H1 (cell line): ENCODE data around the gene C8B. TPM values are rescaled to one million over a fixed set of nuclear protein-coding genes. Genes with fewer than 3 reads are reported as not detected.

Source experiments
- CTCF ChIA-PET: fragments of 300-600 bp; sonication (Branson Sonifier 250); formaldehyde crosslinking; loops from one replicate; lab custom pipeline; 2021; ENCODE audit not compliant: partially characterized antibody; lab: Charles Lee
- POLR2A ChIA-PET: fragments of 300-600 bp; sonication (Branson Sonifier 250); formaldehyde crosslinking; loops from one replicate; lab custom pipeline; 2021; ENCODE audit warnings: inconsistent platforms; ENCODE audit not compliant: partially characterized antibody; lab: Charles Lee
- DNase-seq, 2 experiments: peaks; one replicate each; pipeline versions ENCODE4 v3.0.0 to v3.0.0-alpha.2; 2010 to 2022; ENCODE audit warnings: low spot score in 2 of 2, low read depth in 1 of 2, mixed read lengths in 1 of 2
- FAIRE-seq: peaks from 2 replicates; lab custom pipeline; 2011; peaks lifted over from hg19 to GRCh38; lab: Jason Lieb, UNC
- H2AFZ ChIP-seq: 2 replicates; pipeline ENCODE4 v1.8.1; 2012; ENCODE audit warnings: low read length, inconsistent platforms
- H2AK5ac ChIP-seq: 2 replicates; pipeline ENCODE4 v1.6.1; 2013; ENCODE audit warnings: low read depth, low read length
- H2BK120ac ChIP-seq: replicated peaks from 2 replicates; pipeline ENCODE3; 2013; ENCODE audit warnings: low read depth, low read length, inconsistent platforms
- H2BK12ac ChIP-seq: 2 replicates; pipeline ENCODE4 v1.6.1; 2013; ENCODE audit warnings: low read depth, low read length
- H2BK15ac ChIP-seq: 2 replicates; pipeline ENCODE4 v1.6.1; 2013; ENCODE audit warnings: low read length
- H2BK20ac ChIP-seq: 2 replicates; pipeline ENCODE4 v1.6.1; 2013; ENCODE audit warnings: low read length
- H2BK5ac ChIP-seq: 2 replicates; pipeline ENCODE4 v1.6.1; 2013; ENCODE audit warnings: low read depth, low read length
- H3K14ac ChIP-seq: 2 replicates; pipeline ENCODE4 v1.6.1; 2013; ENCODE audit warnings: inconsistent platforms; ENCODE audit not compliant: insufficient read length
- H3K18ac ChIP-seq: 2 replicates; pipeline ENCODE4 v1.6.1; 2013; ENCODE audit warnings: low read length; ENCODE audit errors: extremely low read depth
- H3K23ac ChIP-seq: 2 replicates; pipeline ENCODE4 v1.6.1; 2013; ENCODE audit warnings: inconsistent platforms; ENCODE audit not compliant: insufficient read length
- H3K23me2 ChIP-seq: 2 replicates; pipeline ENCODE4 v1.6.1; 2013; ENCODE audit warnings: low read depth, low read length
- H3K27ac ChIP-seq: 2 replicates; pipeline ENCODE4 v1.6.1; 2011; ENCODE audit warnings: low read depth, low read length, inconsistent platforms
- H3K27me3 ChIP-seq, 4 experiments: replicated peaks in 1 of 4; 1 replicate in 1 of 4; 2 replicates in 3 of 4; pipeline versions ENCODE4 v1.6.1 to v1.8.1; 2011 to 2013; ENCODE audit warnings: low read length in 3 of 4, mild to moderate bottlenecking in 3 of 4, inconsistent platforms in 2 of 4, mixed read lengths in 2 of 4, moderate library complexity in 1 of 4; ENCODE audit not compliant: control insufficient read depth in 3 of 4, insufficient read depth in 3 of 4; ENCODE audit errors: extremely low read depth in 1 of 4
- H3K36me3 ChIP-seq, 4 experiments: 2 replicates each; pipeline versions ENCODE4 v1.6.1 to v1.8.1; 2011 to 2013; ENCODE audit warnings: mild to moderate bottlenecking in 4 of 4, low read length in 3 of 4, moderate library complexity in 2 of 4, control low read depth in 1 of 4, inconsistent platforms in 1 of 4; ENCODE audit not compliant: insufficient read depth in 4 of 4, control insufficient read depth in 2 of 4
- H3K4ac ChIP-seq: replicated peaks from 2 replicates; pipeline ENCODE3; 2013; ENCODE audit warnings: low read length, low read depth, mixed read lengths, inconsistent platforms; ENCODE audit not compliant: insufficient read length
- H3K4me1 ChIP-seq, 4 experiments: replicated peaks in 1 of 4; 1 replicate in 1 of 4; 2 replicates in 3 of 4; pipeline versions ENCODE4 v1.6.1 to v1.8.1; 2011 to 2013; ENCODE audit warnings: low read length in 3 of 4, inconsistent platforms in 2 of 4, mixed read lengths in 1 of 4; ENCODE audit not compliant: insufficient read depth in 4 of 4, control insufficient read depth in 3 of 4
- H3K4me2 ChIP-seq, 2 experiments: 2 replicates each; pipeline versions ENCODE4 v1.6.1 to v1.8.1; 2011 to 2013; ENCODE audit warnings: low read depth in 2 of 2, low read length in 2 of 2, control low read depth in 1 of 2, inconsistent platforms in 1 of 2, mild to moderate bottlenecking in 1 of 2; ENCODE audit not compliant: insufficient read depth in 1 of 2
- H3K4me3 ChIP-seq, 4 experiments: fragments of 200-600, 300-600 bp in 1 of 4; sonication (generic), shearing (Covaris generic), sonication (Bioruptor Twin) in 1 of 4; 2 replicates each; pipeline versions ENCODE4 v1.5.1 to v1.8.1; 2011 to 2016; ENCODE audit warnings: low read length in 4 of 4, low read depth in 3 of 4, control low read depth in 2 of 4, inconsistent platforms in 2 of 4, mild to moderate bottlenecking in 2 of 4, mixed read lengths in 1 of 4, moderate library complexity in 1 of 4; ENCODE audit not compliant: insufficient read depth in 2 of 4; ENCODE audit errors: extremely low read depth in 1 of 4
- H3K56ac ChIP-seq: replicated peaks from 2 replicates; pipeline ENCODE3; 2013; ENCODE audit warnings: low read depth, mild to moderate bottlenecking, mixed read lengths, low read length, inconsistent platforms; ENCODE audit not compliant: insufficient read length
- H3K79me1 ChIP-seq: 2 replicates; pipeline ENCODE4 v1.6.1; 2013; ENCODE audit warnings: low read depth, low read length, control low read depth
- H3K79me2 ChIP-seq, 2 experiments: 2 replicates each; pipeline versions ENCODE4 v1.6.1 to v1.8.1; 2012 to 2013; ENCODE audit warnings: low read length in 2 of 2, mild to moderate bottlenecking in 2 of 2, inconsistent platforms in 1 of 2; ENCODE audit not compliant: insufficient read depth in 2 of 2, control insufficient read depth in 1 of 2
- H3K9ac ChIP-seq, 4 experiments: replicated peaks in 1 of 4; 1 replicate in 1 of 4; 2 replicates in 3 of 4; pipeline versions ENCODE4 v1.6.1 to v1.8.1; 2011 to 2013; ENCODE audit warnings: low read depth in 3 of 4, low read length in 3 of 4, control low read depth in 2 of 4, mild to moderate bottlenecking in 2 of 4, moderate library complexity in 2 of 4, inconsistent platforms in 1 of 4; ENCODE audit errors: extremely low read depth in 1 of 4
- H3K9me3 ChIP-seq, 2 experiments: 2 replicates each; pipeline versions ENCODE4 v1.6.1 to v1.8.1; 2012 to 2013; ENCODE audit warnings: mild to moderate bottlenecking in 2 of 2, moderate library complexity in 2 of 2, control low read depth in 1 of 2, inconsistent platforms in 1 of 2, low read depth in 1 of 2, low read length in 1 of 2, mixed read lengths in 1 of 2; ENCODE audit not compliant: insufficient read depth in 2 of 2
- H4K20me1 ChIP-seq, 2 experiments: replicated peaks in 1 of 2; 2 replicates each; pipeline versions ENCODE3 to v1.8.1; 2011 to 2013; ENCODE audit warnings: inconsistent platforms in 2 of 2, low read length in 2 of 2, mild to moderate bottlenecking in 1 of 2; ENCODE audit not compliant: insufficient read depth in 2 of 2, control insufficient read depth in 1 of 2
- H4K5ac ChIP-seq: 2 replicates; pipeline ENCODE4 v1.6.1; 2013; ENCODE audit warnings: low read length, low read depth, mixed read lengths, inconsistent platforms; ENCODE audit not compliant: insufficient read length
- H4K8ac ChIP-seq: 2 replicates; pipeline ENCODE4 v1.8.0; 2013; ENCODE audit warnings: mild to moderate bottlenecking, moderate library complexity, low read length, inconsistent platforms; ENCODE audit not compliant: insufficient read depth; ENCODE audit errors: extremely low read depth
- H4K91ac ChIP-seq: replicated peaks from 2 replicates; pipeline ENCODE3; 2013; ENCODE audit warnings: low read length, mixed read lengths, inconsistent platforms; ENCODE audit not compliant: insufficient read length
- BRCA1 ChIP-seq: IDR thresholded peaks from 2 replicates; pipeline ENCODE4 v1.6.1; 2012; ENCODE audit warnings: low read depth, low read length, improper control_type of control experiment
- CTCF ChIP-seq, 3 experiments: IDR thresholded peaks; 1 replicate in 2 of 3; 2 replicates in 1 of 3; pipeline versions ENCODE4 v1.5.1 to v1.6.1; 2011; ENCODE audit warnings: low read length in 3 of 3, mild to moderate bottlenecking in 3 of 3, inconsistent platforms in 2 of 3, low read depth in 1 of 3, moderate library complexity in 1 of 3; ENCODE audit not compliant: insufficient read depth in 1 of 3; ENCODE audit errors: control extremely low read depth in 1 of 3
- EP300 ChIP-seq, 2 experiments: IDR thresholded peaks; 1 replicate in 1 of 2; 2 replicates in 1 of 2; pipeline ENCODE4 v1.6.1; 2011 to 2012; ENCODE audit warnings: low read depth in 2 of 2, low read length in 2 of 2, mild to moderate bottlenecking in 2 of 2, borderline replicate concordance in 1 of 2, inconsistent platforms in 1 of 2, moderate library complexity in 1 of 2
- RAD21 ChIP-seq, 2 experiments: IDR thresholded peaks in 1 of 2; conservative IDR thresholded peaks in 1 of 2; 2 replicates each; pipeline ENCODE4 v1.6.1; 2011; ENCODE audit warnings: low read depth in 2 of 2, low read length in 2 of 2, improper control_type of control experiment in 1 of 2, inconsistent platforms in 1 of 2, mild to moderate bottlenecking in 1 of 2, moderate library complexity in 1 of 2
- RBBP5 ChIP-seq: IDR thresholded peaks from 2 replicates; pipeline ENCODE4 v1.7.1; 2012; ENCODE audit warnings: low read depth, mild to moderate bottlenecking, inconsistent platforms, low read length, moderate library complexity, borderline replicate concordance
- RFX5 ChIP-seq: IDR thresholded peaks from 2 replicates; pipeline ENCODE4 v1.6.1; 2011; ENCODE audit warnings: low read depth, low read length, improper control_type of control experiment, borderline replicate concordance
- TCF12 ChIP-seq: IDR thresholded peaks from 2 replicates; pipeline ENCODE4 v1.6.1; 2011; ENCODE audit warnings: low read depth, mild to moderate bottlenecking, low read length
- WGBS, 2 experiments: shearing (Covaris generic) in 1 of 2; methylation state at CpG; one replicate each; pipeline versions ENCODE4 v1.1.6 to v1.1.7; 2013 to 2015; ENCODE audit warnings: low lambda C conversion rate in 2 of 2, mixed read lengths in 2 of 2, inconsistent platforms in 1 of 2, low coverage in 1 of 2, missing lambda C conversion rate in 1 of 2; ENCODE audit not compliant: insufficient replicate concordance in 2 of 2, insufficient coverage in 1 of 2, insufficient read length in 1 of 2; ENCODE audit errors: extremely low coverage in 1 of 2, missing lambda C conversion rate in 1 of 2; 5-methylcytosine and 5-hydroxymethylcytosine counted together
- polyA plus RNA-seq, 7 experiments: library from polyadenylated mRNA; depleted of rRNA in 3 of 7; stranded (reverse) in 5 of 7; unstranded in 2 of 7; fragments of >200 nt in 5 of 7; fragments of 200-250 nt in 2 of 7; gene quantifications; 1 replicate in 5 of 7; 2 replicates in 1 of 7; 4 replicates in 1 of 7; pipeline versions ENCODE4 v1.2.1 to v1.2.3, GENCODE V29; 2011 to 2013; ENCODE audit warnings: missing spikeins in 2 of 7, mixed read lengths in 2 of 7
- total RNA-seq: library from RNA; stranded (reverse); fragmentation: NEBNext Ultra II Directional; extraction: Animal tissue kit (Norgen Biotek cat#: 25700); gene quantifications from 2 replicates; pipeline ENCODE4 v1.2.1, GENCODE V29; 2021

The C8B gene
- total and polyA plus RNA-seq, 2 of the 8 experiments (the other 6 are each of a cell fraction or from before 2014, with no cell fraction given) = not detected

DNA sequence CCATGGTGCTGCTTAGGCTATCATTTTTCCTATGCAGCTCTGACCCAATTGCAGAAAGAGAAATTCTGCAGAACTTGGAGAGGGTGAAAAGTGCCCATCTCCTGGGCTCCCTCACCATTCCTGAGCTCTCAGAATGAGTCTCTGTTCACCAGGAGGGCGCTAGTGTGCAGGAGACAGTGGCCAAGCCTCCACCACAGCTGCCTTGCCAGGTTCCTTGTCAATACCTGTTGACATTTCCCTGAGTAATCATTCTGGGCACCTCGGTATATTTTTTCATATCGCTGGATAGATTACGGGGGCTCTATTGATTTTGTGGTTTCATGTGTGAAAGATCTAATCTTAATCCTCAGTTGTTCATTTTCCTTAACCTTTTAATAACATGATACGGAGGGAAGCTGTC is 13.0 kb upstream of the C8B start:
- ChIA-PET CTCF (interaction anchor here (0.7 to 1.2 kb wide), 7 partner anchors 9 to 146 kb away, joined by 3 to 4 read pairs (median 3); no protein-coding TSS in a partner anchor), POLR2A (interaction anchor here (1.0 kb wide), 1 partner anchor 12 kb away, joined by 3 read pairs; no protein-coding TSS in a partner anchor)
- no peaks in the 10 kb centered on the region for H3K79me2 ChIP-seq
- no peaks in the 10 kb centered on the region for H3K27me3 ChIP-seq
- H3K4me1 ChIP-seq = no peaks in the 10 kb centered on the region
- H3K79me1 ChIP-seq = no peaks in the 10 kb centered on the region
- no peak overlapping the region for H3K23ac ChIP-seq
- no peak overlapping the region for H3K27ac ChIP-seq
- H2BK5ac ChIP-seq = no peak overlapping the region
- no peak overlapping the region for H3K9ac ChIP-seq
- no peak overlapping the region for H3K4ac ChIP-seq
- no peak overlapping the region for H4K5ac ChIP-seq
- no peak overlapping the region for H3K14ac ChIP-seq
- TF ChIP-seq RBBP5 (no peak), TCF12 (no peak), EP300 (IDR thresholded peaks at IDR 0.05; ENCODE audit: borderline replicate concordance in 1 of 2, low read depth in 2 of 2, low read length in 2 of 2) (no peak), BRCA1 (no peak), CTCF (IDR thresholded peaks at IDR 0.05; ENCODE audit: control extremely low read depth in 1 of 3, insufficient read depth in 1 of 3, low read depth in 1 of 3, low read length in 3 of 3) (peak; percentile 25 to 49 (median 33); a peak in 3 of 4 replicates), RFX5 (no peak), RAD21 (IDR thresholded peaks at IDR 0.05 in 1 of 2, conservative IDR thresholded peaks at IDR 0.05 in 1 of 2; ENCODE audit: low read depth in 2 of 2, low read length in 2 of 2) (peak; percentile 42 to 49)
- 82% methylated on average over 5 of the region's 5 CpGs; no CpG with 5 or more reads in 1 of the 2 experiments for WGBS, 2 experiments
- H2AK5ac ChIP-seq = no peak overlapping the region
- H3K23me2 ChIP-seq = no peaks in the 10 kb centered on the region
- no peak overlapping the region for H3K56ac ChIP-seq
- H3K4me2 ChIP-seq = no peak overlapping the region
- H3K36me3 ChIP-seq = no peaks in the 10 kb centered on the region
- H3K4me3 ChIP-seq = no peak overlapping the region
- H4K8ac ChIP-seq = no peak overlapping the region
- H3K9me3 ChIP-seq = no peaks in the 10 kb centered on the region
- no peak overlapping the region for H3K18ac ChIP-seq
- H4K91ac ChIP-seq = no peak overlapping the region
- DNase-seq = no peak
- no peak overlapping the region for H2BK15ac ChIP-seq
- no peak overlapping the region for H2AFZ ChIP-seq
- no peak overlapping the region for H2BK20ac ChIP-seq
- H4K20me1 ChIP-seq = no peaks in the 10 kb centered on the region
- no peak overlapping the region for H2BK12ac ChIP-seq
- no peak for FAIRE-seq
- no peak overlapping the region for H2BK120ac ChIP-seq
